Panc1 (cell line): ENCODE measurements around the gene PRDM5. TPM values are rescaled to one million over a fixed set of nuclear protein-coding genes. Genes with fewer than 3 reads are reported as not detected.

Source experiments
- ATAC-seq: fragments of 200-7000 bp; cut with Tn5 transposase; 2 replicates; pipeline ENCODE4 v1.9.1; 2020; ENCODE audit warnings: mild to moderate bottlenecking, moderate library complexity
- BruUV-seq: library from RNA; stranded (reverse); fragments of 400-500 nt; replicated peaks from 2 replicates; lab custom pipeline; 2021; lab: Mats Ljungman, UMichigan
- CTCF ChIA-PET: fragments of 300-600 bp; sonication (Branson Sonifier 250); formaldehyde crosslinking; loops from one replicate; lab custom pipeline; 2022; ENCODE audit warnings: antibody characterized with exemption; lab: Charles Lee
- POLR2A ChIA-PET: fragments of 300-600 bp; sonication (Branson Sonifier 250); formaldehyde crosslinking; loops from one replicate; lab custom pipeline; 2022; ENCODE audit warnings: antibody characterized with exemption; lab: Charles Lee
- DNase-seq: peaks from one replicate; pipeline ENCODE4 v3.0.0-alpha.2; 2010; ENCODE audit warnings: low read depth, low spot score
- H3K27ac ChIP-seq: 2 replicates; pipeline ENCODE4 v1.5.1; 2011; ENCODE audit warnings: mild to moderate bottlenecking, low read length, inconsistent platforms
- H3K27me3 ChIP-seq: fragments of 200-500 bp; sonication (Bioruptor generic); 2 replicates; pipeline ENCODE4 v1.6.0; 2014; ENCODE audit warnings: low read length, inconsistent platforms; ENCODE audit not compliant: control insufficient read depth, insufficient read depth
- H3K36me3 ChIP-seq: fragments of 200-500 bp; sonication (Bioruptor generic); 2 replicates; pipeline ENCODE4 v1.5.1; 2014; ENCODE audit warnings: inconsistent platforms, mild to moderate bottlenecking, low read length, moderate library complexity; ENCODE audit not compliant: control insufficient read depth, insufficient read depth
- H3K4me1 ChIP-seq: 2 replicates; pipeline ENCODE4 v1.5.1; 2011; ENCODE audit warnings: inconsistent platforms, mild to moderate bottlenecking, low read length, moderate library complexity; ENCODE audit not compliant: control insufficient read depth, insufficient read depth
- H3K4me3 ChIP-seq, 2 experiments: 2 replicates each; pipeline ENCODE4 v1.5.1; 2011 to 2012; ENCODE audit warnings: low read depth in 2 of 2, low read length in 2 of 2, mild to moderate bottlenecking in 2 of 2, inconsistent platforms in 1 of 2, moderate library complexity in 1 of 2
- H3K9me3 ChIP-seq: fragments of 200-500 bp; sonication (Bioruptor generic); 2 replicates; pipeline ENCODE4 v1.5.1; 2014; ENCODE audit warnings: low read depth, mild to moderate bottlenecking, inconsistent platforms, low read length, moderate library complexity; ENCODE audit not compliant: control insufficient read depth, insufficient read depth
- CTCF ChIP-seq: fragments of 450-650 bp; IDR thresholded peaks from 2 replicates; pipeline ENCODE4 v1.5.1; 2017; ENCODE audit warnings: mild to moderate bottlenecking
- POLR2AphosphoS5 ChIP-seq: IDR thresholded peaks from 2 replicates; pipeline ENCODE4 v1.6.1; 2012; ENCODE audit warnings: mild to moderate bottlenecking, low read depth, low read length, moderate library complexity
- REST ChIP-seq, 2 experiments: IDR thresholded peaks; 2 replicates each; pipeline ENCODE4 v1.6.1; 2011 to 2012; ENCODE audit warnings: low read depth in 2 of 2, control low read depth in 1 of 2, low read length in 1 of 2, mild to moderate bottlenecking in 1 of 2, moderate library complexity in 1 of 2; ENCODE audit not compliant: insufficient read depth in 1 of 2
- SIN3A ChIP-seq: IDR thresholded peaks from 2 replicates; pipeline ENCODE4 v1.6.1; 2012; ENCODE audit warnings: low read depth, mild to moderate bottlenecking, low read length, moderate library complexity, borderline replicate concordance; ENCODE audit not compliant: insufficient read depth
- TCF7L2 ChIP-seq: IDR thresholded peaks from 2 replicates; pipeline ENCODE4 v1.6.1; 2011; ENCODE audit warnings: mild to moderate bottlenecking, low read depth, low read length, inconsistent platforms
- in situ Hi-C: cut with HindIII; loops from 2 replicates; pipeline ENCODE4 v1.10.0; 2016; ENCODE audit warnings: low sequenced_read_pairs, low pct_unique_long_range_greater_than_20kb
- intact Hi-C: fragments of 100-400 bp; cut with micrococcal nuclease; formaldehyde crosslinking; loops from one replicate; pipeline ENCODE4 v1.10.0; 2022; ENCODE audit not compliant: unreplicated experiment
- total RNA-seq: library from RNA; stranded (reverse); gene quantifications from one replicate; pipeline ENCODE4 v1.2.1, GENCODE V29; 2021; ENCODE audit not compliant: unreplicated experiment

Gene PRDM5
- total RNA-seq, 1 experiment from 2014 or later = 8.4 TPM

GRCh38 chr4:120873554-120873953 lies 49.0 kb downstream of the PRDM5 start:
- Histone ChIP-seq H3K36me3 (no peaks in the 10 kb centered on the region), H3K4me1 (peaks cover 3% of the 10 kb centered on the region; the same call in 1 of the 2 replicates), H3K4me3 (no peak overlapping the region), H3K9me3 (no peaks in the 10 kb centered on the region), H3K27me3 (no peaks in the 10 kb centered on the region), H3K27ac (no peak overlapping the region)
- no TSS peak for BruUV-seq
- intact Hi-C loops = no loop called here
- DNase-seq = no peak
- in situ Hi-C loops = no loop called here
- POLR2A ChIA-PET = no interaction called here
- TF ChIP-seq SIN3A (no peak), REST (IDR thresholded peaks at IDR 0.05; ENCODE audit: insufficient read depth in 1 of 2, low read depth in 2 of 2, low read length in 1 of 2) (no peak), CTCF (no peak), TCF7L2 (no peak), POLR2AphosphoS5 (no peak)
- no peak for ATAC-seq
- CTCF ChIA-PET = no interaction called here

GRCh38 chr4:120871173-120871572 lies 51.4 kb downstream of the PRDM5 start:
- no peaks in the 10 kb centered on the region for H3K27me3 ChIP-seq
- peaks cover 3% of the 10 kb centered on the region; the same call in 1 of the 2 replicates for H3K4me1 ChIP-seq
- no TSS peak for BruUV-seq
- ChIA-PET POLR2A (no interaction called here), CTCF (no interaction called here)
- no peak overlapping the region for H3K4me3 ChIP-seq
- intact Hi-C loops = no loop called here
- no peak for ATAC-seq
- TF ChIP-seq POLR2AphosphoS5 = no peak
- no peak for TF ChIP-seq TCF7L2
- TF ChIP-seq SIN3A = no peak
- TF ChIP-seq CTCF = no peak
- TF ChIP-seq REST (IDR thresholded peaks at IDR 0.05; ENCODE audit: insufficient read depth in 1 of 2, low read depth in 2 of 2, low read length in 1 of 2) = no peak
- DNase-seq = no peak
- no peaks in the 10 kb centered on the region for H3K36me3 ChIP-seq
- no peak overlapping the region for H3K27ac ChIP-seq
- in situ Hi-C loops = no loop called here
- no peaks in the 10 kb centered on the region for H3K9me3 ChIP-seq
